GM21526 (cell line): Measurements from ENCODE around the gene ZNF146.
"Not testable (repeated sequence)": the region's sequence is repeated elsewhere in the genome, so short reads cannot be mapped to it uniquely, and the experiment has no call there.

Source experiments
- ATAC-seq: cut with Tn5 transposase; IDR thresholded peaks from one replicate; pipeline ENCODE4 v1.9.1; 2021; ENCODE audit warnings: moderate library complexity; ENCODE audit not compliant: unreplicated experiment, low FRiP score

The ZNF146 gene

DNA sequence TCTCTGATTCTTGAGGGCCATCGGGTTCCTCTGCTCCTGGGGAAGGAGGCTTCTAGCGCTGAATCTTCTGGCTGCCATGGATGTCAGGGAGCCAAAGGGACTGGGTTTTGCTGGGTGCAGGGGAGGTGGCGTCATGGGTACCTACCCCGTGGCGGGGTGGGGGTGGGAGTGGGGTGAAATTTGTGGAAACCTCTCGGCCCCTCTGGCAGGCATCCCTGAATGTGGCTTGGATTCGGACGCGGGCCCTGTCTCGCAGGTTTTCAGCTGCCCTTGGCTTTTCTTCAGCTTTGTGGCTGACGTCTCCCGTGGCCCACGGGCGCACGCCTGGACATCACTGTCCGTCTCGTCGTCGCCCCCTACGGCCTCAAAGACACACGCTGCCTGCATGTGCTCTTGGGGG, 53.2 kb downstream of the ZNF146 start:
- not testable (repeated sequence) for ATAC-seq

DNA sequence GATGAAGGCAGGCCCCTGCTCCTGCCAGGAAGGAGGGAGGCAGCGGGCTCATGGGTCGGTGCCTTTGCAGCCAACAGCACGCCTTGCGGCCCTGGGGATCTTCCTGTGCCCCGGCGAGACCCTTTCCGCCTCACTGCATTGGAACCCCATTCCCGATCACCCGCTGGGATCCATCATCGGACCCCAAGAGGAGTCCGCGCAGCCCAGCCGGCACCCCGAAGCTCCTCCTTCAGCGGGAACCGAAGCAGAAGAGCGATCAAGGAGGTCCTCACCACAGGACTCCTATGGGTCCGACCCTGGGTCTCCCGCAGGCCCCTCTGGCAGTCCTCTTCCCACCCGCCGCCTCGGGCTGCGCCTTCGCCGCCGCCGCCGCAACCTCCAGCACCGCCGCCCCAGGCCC, 53.7 kb downstream of the ZNF146 start:
- not testable (repeated sequence) for ATAC-seq

DNA sequence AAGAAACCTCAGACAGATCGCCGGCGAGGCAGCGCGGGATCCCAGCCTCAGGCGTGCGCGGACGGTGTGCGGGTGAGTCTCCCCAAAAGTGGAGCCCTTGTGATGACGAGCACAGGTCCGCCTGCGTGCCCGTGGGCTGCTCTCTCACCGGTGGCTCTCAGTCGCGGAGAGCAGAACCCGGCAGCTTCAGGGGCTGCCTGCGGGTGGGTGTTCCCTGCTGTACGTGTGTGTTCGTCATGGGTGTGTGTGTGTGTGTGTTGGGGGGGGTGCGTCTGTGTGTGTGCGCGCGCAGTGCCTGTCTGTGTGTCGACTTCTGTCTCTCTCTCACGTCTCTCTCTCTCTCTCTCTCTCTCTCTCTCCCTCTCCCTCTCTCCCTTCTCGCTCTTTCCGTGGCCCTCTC, 54.4 kb downstream of the ZNF146 start:
- ATAC-seq = not testable (repeated sequence)
